Hematopoietic multipotent progenitor cell treated with erythropoietin and hydrocortisone succinate and interleukin-3 and kit ligand, for 6 days (in vitro differentiated cells): ENCODE measurements around the gene SNX13.
"Not testable (repeated sequence)": the region's sequence is repeated elsewhere in the genome, so short reads cannot be mapped to it uniquely, and the experiment has no call there.

Source experiments
- DNase-seq: peaks from one replicate; pipeline ENCODE4 v3.0.0-alpha.2; 2015

The SNX13 gene

DNA sequence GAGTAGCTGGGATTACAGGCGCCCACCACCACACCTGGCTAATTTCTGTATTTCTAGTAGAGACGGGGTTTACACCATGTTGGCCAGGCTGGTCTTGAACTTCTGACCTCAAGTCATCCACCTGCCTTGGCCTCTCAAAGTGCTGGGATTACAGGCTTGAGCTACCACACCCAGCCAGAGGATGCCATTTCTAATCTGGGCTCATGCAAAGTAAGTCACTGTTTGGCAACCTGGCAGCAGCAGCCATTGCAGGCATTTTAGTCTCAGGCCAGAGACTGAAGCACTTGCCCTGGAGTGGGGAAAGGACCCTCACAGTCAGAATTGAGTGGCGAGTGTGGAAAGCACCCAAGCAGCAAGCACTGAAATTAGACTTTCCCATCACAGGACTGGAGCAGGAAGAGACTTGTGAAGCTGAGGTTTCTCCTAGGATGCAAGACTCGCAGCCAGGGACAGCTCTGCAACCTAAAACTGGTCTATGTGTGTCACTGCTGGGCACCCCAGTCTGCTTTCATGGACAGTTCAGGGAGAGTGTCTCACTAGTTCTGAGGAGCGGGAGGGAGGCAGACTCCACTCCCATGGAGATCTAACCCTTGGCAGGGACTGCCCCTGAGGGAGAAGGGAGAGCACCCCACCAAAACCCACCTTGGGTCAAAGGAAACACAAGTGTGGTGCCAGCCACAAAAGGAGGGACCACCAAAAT is 27.6 kb downstream of the SNX13 start:
- DNase-seq = no peak

DNA sequence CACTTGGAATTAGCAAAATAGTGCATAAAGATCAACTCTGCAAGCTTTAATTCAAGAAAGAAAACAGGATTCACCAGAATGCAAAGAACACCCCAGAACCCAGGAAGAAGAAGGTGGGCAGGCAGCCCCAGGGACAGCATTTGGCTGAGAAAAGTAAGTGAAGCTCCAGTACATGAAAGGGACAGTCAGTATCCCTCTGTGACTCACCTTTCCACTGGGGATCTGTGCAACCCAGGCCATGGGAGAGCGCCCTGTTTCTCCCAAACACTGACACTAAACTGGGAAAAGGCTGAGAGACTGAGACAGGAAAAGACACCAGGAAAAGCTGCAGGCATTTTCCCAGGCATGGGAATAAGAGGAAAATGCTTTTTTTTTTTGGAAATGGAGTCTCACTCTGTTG is 28.2 kb downstream of the SNX13 start:
- no peak for DNase-seq

DNA sequence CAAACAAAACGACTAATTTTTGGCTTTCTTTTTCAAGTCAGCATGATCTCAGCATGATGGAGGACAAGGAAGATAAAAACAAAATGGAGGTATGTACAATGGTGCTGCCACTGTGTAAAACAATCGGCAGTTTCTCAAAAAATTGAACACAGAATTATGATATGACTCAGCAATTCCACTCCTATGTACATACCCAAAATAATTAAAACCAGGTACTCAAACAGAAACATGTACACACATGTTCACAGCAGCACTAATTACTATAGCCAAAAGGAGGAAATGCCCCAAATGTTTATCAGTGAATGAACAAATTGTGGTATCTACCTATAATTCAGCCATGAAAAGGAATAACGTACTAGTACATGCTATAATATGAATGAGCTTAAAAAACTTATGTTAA is 29.9 kb downstream of the SNX13 start:
- no peak for DNase-seq

DNA sequence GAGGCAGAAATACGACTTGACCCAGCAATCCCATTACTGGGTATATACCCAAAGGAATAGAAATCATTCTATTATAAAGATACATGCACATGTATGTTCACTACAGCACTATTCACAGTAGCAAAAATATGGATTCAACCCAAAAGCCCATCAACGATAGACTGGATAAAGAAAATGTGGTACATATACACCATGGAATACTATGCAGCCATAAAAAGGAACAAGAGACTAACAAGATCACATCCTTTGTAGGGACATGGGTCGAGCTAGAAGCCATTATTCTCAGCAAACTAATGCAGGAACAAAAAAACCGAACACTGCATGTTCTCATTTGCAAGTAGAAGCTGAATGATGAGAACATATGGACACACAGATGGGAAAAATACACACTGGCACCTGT is 31.0 kb downstream of the SNX13 start:
- not testable (repeated sequence) for DNase-seq

DNA sequence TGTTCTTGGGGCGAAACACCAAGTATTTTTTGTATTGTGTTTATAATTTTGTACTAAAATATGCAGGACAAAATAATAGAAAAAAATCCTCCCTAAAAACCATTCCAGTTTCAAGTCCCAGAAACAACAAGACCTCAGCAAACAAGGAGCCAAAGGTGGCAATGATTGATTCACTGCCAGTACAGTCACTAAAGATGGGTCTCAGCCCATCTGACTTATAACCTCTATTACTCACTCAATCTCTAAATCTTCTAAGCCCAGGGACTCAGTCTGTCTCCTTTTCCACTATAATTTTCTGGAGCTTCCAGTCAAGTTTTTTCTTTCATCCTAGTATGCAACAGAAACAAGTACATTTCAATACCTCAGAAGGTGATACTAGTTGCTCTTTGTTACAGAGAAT is 33.3 kb downstream of the SNX13 start:
- no peak for DNase-seq

DNA sequence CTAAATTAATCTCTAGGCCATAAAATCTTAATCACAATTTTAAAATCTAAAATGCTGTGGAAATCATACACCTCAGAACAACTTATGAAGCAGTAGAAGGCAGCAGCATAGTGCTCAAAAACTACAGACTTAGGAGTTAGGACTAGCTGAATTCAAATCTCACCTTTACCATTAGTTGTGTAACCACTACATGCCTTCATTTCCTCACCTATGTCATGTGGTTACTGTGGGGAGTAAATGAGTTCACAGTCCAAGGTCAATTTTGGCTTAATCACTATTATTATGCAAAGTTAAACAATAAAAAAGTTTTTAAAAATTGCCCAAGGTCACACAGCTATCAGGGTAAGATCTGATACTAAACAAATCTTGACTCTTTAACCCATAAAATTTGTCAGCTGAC is 37.0 kb downstream of the SNX13 start:
- no peak for DNase-seq

DNA sequence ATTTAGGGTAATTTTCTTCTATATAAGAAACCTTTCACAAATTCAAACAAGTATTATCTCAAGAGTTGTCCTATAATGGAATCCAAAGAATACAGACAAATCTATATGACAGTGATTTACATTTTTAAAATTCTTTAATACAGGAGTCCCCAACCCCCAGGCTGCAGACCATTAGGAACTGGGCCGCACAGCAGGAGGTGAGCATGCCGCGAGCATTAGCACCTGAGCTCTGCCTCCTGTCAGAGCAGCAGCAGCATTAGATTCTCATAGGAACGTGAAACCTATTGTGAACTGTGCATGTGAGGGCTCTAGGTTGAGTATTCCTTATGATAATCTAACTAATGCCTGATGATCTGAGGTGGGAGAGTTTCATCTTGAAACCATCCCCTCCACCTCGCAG is 37.7 kb downstream of the SNX13 start:
- DNase-seq = no peak

DNA sequence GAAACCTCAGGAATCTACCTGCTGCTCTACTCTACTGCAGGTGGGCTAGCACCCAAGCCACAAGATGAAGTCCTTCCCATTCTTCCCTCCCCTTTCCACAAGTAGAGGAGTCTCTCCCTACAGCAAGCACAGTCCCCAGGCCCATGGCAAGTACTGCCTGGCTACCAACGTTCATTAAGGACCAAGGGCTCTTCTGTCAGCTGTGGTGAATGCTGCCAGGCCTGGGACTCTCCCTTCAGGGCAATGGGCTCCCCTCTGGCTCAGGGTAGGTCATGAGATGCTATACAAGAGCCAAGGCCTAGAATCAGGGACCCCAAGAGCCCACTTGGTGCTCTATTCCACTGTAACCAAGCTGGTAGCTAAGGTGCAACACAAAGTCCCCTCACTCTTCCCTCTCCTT is 39.8 kb downstream of the SNX13 start:
- no peak for DNase-seq

DNA sequence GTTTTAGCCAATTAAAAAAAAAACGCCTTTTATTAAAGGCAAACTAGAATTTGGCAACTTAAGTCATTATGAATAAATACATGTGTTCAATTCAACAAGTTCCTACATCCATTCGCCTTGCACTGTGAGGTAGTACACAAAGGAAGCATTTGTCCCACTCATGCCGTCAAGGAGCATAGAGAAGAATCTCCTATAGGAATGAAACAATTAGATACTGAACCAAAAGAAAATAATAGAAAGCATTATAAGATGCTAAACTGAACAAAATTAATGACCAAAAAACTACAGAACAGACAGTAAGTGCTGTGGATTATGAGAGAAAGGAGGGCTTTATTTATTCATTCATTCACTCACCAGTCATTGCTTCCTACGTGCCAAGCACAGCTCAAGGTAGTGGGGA is 42.2 kb downstream of the SNX13 start:
- DNase-seq = no peak

DNA sequence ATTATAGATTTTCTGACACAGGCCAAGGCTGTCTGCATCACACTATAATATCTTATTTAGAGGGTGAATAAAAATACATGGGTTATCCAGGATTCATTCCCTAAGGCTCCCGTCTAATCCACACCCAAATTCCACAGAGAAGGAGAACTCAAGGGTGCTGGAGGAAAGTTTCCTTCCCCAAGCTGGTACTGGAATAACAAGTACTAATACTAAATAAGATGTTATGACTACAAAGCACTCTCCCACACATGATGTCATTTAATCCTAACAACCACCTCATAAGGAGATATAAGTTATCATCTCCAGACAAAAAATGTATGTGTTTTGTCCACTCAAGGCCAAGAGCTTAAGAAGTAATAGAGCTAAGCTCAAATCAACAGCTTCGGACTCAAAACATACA is 53.0 kb downstream of the SNX13 start:
- no peak for DNase-seq

DNA sequence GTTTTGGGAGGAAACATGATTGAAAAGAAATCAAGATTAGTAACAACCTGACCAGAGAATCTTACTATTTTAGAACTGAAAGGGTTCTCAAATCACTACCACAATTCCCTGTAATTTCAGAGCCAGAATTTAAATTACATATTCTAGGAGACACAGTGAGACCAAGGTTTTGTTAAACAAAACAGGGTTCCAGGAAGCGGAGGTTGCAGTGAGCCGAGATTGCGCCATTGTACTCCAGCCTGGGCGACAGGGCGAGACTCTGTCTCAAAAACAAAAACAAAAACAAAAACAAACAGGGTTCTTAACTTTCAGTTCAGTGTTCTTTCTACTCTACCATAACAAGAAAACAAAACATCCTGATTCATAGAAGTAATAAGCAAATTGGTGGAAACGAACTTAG is 57.6 kb downstream of the SNX13 start:
- no peak for DNase-seq

DNA sequence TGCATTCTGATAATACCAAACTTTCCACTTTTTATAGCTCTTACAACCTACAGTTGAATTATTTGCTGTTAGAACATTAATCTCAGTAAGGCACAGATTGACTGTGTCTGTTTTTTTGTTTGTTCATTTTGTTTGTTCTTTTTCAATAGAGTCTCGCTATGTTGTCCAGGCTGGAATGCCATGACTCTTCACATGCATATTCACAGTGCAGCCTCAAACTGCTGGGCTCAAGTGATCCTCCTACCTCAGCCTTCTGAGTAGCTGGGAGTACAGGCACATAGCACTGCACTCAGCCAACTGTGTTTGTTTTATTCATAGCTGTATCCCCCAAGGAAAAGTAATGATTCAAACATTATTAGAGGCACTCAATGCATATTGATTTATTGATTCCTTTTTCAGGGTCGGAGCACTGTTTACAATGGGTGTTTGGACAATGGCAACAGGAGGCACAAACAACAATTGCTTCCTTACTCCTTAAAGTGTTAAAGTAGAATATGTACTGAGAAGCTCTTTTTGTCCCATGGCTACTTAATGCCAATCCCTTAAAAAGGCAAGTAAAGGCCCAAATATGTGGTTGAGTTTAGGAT is 61.1 kb downstream of the SNX13 start:
- no peak for DNase-seq

DNA sequence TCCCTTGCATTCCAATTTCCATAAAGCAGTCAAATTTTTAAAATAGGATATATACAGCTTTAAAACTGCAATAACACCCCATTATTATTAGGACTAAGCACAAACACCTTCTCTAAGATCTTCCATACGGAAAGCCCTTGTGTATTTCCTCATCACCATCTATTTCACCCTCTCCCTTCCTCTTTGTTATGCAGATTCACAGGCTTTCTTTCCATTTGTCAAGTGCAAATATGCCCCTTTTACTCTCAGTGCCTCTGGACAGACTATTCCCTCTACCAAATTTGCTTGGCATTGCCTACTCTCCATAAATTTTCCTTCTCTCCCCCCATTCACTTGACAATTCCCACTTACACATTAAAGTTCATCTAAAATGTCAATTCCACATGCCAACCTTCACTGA is 61.7 kb downstream of the SNX13 start:
- no peak for DNase-seq

DNA sequence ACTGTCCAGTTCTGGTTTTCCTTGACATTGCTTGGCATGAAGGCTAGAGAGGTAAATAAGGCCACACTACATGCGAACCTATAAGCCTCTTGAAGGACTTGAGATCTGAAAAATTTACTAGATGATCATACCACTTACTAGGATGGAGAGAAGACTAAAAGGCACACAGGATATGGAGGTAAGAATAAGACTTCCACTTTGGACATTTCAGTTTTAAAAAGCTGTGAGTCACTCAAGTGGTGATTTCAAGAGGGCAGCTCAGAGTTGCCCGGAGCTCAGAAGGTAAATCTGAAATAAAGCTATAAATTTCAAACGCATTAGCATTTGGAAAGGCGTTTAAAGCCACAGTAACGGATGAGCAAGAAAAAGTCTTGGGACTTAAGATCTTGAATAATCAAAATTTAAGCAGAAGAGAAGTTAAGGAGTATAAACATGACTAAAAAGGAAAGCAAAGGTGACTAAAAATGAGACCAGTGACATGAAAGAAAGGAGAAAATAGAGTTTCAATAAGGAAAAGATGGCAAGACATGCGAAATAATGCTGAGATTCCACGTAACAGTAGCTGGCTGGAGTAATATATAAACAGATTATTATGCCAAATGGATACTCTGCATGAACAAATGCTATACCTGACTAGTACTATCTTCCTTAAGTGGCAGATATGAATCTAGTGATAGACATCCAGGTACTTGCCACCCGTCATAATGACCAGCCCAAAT is 68.3 kb downstream of the SNX13 start:
- no peak for DNase-seq

DNA sequence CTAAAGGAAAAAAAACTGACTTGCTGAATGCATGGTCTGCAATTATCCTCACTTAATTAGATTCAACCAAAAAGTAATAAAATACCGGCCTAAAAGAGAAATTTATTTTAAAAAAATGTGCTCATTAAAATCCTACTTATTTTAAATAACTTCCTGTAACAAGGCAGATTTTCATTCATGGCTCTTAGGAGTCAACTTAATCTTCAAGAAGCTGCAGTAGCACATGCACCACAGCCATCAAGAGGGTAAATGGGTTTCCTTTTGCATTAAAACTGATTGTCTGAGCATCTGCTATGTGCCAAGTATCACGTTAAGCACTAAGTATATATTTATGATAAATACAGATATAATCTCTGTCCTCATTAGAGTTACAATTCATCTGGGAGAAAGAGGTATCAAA is 69.9 kb downstream of the SNX13 start:
- no peak for DNase-seq

DNA sequence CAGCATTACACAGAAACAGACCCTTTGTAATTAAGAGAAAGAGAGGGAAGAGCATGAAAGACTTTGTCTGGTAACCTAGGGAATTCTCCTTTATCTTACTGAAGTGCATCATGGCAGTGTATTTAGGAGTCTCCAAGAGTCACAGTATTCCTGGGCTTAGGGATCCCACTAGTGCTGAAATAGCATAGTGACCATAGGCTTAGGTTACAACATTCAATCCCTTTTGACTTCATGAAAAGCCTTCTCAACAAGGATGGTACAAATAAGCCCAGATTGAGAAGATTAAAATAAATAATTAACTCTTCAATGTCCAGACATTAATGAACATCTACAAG is 76.5 kb downstream of the SNX13 start:
- DNase-seq = no peak

DNA sequence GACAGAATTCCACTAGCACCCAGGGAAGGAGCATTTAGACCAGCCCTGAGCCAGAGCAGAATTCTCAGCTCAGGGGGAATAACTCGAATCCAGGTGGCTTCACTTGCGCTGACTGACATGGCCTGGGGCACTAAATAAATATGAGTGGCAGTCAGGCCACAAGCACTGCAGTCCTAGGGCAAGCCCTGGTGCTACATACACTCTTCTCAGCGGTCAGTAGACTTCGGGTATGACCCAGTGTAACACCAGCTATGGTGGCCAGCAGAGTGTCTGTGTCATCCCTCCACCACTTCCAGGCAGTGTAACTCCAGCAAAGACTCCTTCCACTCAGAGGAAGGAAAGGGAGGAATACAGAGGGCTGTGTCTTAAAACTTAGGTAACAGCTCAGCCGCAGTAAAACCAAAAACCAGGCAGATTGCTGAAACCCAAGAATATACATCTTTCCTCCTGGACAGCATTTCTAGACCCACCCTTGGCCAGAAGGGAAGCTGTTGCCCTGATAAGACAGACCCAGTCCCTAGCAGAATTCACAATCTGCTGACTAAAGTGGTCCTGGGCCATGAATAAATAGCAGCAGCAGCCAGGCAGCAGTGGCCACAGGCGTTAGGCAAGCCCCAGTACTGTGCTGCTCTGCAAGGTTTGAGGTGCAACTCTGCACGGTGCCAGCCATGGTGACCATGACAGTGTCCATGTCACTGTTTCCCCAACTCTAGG is 77.0 kb downstream of the SNX13 start:
- peak; percentile 54 for DNase-seq

DNA sequence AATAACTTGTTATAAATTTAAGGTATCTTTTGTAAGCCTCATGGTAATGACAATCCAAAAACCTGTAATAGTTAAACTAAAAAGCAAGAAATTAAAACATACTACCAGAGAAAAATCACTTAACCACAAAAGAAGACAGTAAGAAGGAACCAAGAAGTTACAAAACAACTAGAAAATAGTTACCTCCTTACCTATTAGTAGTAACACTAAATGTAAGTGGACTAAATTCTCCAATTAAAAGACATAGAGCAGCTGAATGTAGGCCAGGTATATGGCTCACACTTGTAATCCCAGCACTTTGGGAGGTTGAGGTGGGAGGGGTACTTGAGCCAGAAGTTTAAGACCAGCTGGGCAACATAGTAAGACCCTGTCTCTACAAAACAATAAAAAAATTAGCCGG is 84.0 kb downstream of the SNX13 start:
- DNase-seq = no peak

DNA sequence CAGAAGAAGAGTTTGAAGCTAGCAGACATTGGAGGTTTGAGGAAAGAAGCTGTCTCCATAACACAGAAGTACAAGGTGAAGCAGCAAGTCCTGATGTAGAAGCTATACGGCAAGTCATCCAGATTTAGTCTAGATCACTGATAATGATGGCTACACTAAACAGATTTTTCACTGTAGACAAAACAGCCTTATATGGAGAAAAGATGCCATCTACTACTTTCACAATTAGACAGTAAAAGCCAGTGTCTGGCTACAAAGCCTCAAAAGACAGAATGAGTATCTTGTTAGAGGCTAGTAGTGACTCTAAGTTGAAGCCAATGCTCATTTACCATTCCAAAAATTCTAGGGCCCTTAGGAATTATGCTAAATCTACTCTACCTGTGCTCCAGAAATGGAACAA is 85.1 kb downstream of the SNX13 start:
- DNase-seq = no peak

DNA sequence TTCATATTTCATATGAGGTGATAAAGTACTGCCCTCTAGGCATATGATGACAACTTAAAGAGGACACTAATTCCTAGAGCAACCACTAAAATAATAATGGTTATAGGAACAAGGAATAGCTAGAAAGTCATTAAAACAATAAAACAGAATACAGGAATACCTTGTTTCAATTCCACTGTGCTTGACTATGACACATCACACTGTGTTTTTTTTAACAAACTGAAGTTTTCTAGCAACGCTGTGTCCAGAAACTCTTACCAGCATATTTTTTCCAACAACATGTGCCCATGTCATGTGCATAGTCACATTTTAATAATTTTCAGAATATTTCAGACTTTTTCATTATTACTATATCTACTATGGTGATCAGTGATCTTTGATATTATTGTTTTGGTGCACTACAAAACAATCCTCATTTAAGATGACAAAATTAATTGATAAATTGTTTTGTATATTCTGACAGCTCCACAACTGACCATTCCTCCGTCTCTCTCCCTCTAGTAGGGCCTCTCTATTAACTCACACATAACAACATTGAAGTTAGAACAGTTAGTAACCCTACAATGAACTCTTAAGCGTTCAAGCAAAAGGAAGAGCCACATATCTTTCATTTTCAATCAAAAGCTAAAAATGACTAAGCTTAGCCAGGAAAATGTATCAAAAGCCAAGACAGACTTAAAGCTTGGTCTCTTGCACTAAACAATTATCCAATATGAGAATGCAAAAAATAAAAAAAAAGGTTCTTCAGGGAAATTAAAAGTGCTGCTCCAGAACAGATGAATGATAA is 85.8 kb downstream of the SNX13 start:
- no peak for DNase-seq

DNA sequence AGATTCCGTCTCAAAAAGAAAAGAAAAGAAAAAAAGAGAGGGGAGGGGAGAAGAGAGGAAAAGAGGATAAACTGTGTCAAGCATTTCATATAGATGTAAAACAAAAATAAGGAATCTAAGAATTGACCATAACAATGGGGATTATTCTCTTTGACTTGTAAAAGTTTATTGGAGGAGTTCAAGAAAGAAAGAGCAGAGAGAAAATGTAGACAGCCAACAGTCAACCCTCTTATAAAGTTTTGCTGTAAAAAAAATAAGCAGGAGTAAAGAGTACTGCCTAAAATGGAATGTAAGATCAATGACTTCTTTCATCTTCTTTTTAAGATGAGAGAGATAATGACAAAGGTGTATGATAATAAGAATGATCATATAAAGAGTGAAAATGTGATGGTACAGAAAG is 87.9 kb downstream of the SNX13 start:
- DNase-seq = no peak

DNA sequence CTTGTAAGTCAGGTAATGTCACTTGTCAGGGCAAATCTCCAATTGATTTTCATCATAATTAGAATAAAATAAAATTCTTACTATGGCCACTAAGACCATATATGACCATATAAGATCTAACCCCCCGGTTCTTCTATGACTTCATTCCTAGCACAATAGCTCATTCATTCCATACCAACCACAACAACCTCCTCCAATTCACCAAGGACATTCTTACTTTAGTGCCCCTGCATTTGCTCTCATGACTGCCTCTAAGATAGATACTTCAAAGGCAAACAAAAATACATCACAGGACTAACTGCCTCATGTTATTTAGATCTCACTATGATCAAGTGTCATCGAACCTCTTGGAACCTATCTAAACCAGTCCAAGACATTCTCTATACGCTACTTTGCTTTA is 90.8 kb downstream of the SNX13 start:
- DNase-seq = no peak

DNA sequence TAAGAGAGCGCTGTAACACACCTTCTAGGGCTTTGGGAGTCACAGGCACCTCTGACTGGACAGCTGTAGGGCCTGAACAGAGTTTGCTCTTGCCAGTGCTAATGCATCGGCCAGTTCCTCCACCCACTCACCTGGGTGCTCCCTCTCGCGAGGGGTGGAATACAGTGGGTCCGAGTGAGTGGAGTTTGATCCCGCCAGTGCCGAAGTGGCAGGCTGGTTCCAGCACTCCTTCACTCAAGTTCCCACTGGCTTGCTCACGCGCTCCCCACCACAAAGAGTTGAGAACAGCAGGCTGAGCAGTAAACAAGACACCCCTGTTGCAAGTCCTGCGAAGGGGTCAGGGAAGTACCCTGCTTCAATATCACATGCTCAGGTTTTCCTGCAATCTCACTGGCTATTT is 91.8 kb downstream of the SNX13 start:
- no peak for DNase-seq
